HG02678 (cell line): ENCODE data around the gene PJVK.
"Not testable (repeated sequence)": the region's sequence is repeated elsewhere in the genome, so short reads cannot be mapped to it uniquely, and the experiment has no call there.

Experiments
- ATAC-seq: cut with Tn5 transposase; IDR thresholded peaks from one replicate; pipeline ENCODE4 v1.9.1; 2021; ENCODE audit warnings: mild to moderate bottlenecking, moderate library complexity; ENCODE audit not compliant: unreplicated experiment

Gene PJVK

DNA sequence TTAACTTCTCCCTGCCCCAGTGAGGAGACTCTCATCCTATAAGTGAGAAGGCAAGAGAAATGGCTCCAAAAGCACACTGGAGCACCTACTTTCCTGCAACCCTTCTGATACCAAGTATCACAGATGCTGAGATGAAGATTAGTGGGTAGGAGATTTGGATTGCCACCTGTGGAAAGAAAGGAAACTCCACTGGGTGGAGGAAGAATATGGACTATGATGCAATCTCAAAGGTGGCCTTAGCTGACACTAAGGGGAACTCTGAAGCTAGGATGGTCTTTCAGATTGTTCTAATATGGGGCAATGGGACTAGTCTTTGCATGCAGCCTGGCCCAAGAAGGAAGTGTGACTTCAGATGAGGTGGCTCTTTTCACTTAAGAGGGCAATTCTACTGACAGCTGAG lies 21.8 kb upstream of the PJVK start:
- no peak for ATAC-seq

DNA sequence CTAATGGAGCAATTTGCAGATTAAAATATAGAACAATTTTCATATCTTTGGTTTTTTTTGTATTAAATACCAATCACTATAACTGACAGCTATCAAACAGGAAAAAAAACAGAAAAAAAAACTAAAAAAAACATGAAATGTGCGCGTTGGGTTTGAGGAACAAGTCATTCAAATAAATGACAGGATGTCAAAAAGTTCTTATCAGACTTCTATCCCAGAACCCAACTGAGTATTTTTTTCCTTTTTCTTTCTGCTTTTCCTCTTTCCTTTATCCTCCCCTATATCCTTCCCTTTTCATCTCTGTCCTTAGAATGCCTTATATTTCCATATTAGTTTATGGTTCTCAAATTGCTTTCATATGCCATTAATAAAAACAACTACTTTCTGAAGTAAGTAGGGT lies 14.5 kb upstream of the PJVK start:
- ATAC-seq = no peak

- ATAC-seq = no peak
Measured at GRCh38 chr2:178441426-178441825, 9.8 kb upstream of the PJVK start.

DNA sequence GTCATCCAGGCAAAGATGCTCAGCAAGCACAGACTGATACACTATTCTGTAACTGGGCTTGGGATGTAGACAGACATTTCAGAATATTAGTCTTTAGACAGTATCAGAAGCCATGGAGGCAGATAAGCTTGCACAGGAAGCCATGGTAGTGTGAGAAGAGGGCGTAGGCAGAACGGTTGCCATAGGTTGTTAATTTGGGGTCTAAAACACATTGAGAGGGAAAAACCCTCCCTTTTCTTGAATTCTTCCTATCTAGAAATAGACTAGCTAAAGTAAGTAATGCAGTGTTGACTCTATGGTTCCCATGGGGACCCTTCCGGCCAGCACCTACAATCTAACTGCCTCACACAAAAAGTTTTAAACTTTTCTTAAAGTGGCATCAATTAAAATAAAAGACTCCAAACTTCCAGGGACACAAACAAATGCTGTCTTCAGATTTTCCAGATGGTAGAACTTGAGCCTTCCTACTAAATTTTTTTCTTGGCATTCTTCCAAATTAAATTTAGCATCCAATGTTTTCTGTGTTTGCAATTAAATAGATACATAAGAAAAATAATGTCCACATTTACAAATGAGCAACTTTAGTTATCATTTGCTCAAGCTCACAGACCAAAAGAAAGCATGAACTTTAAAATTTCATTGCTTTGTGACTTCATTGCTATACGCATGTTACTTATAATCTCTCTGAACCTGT lies 2.1 kb upstream of the PJVK start:
- ATAC-seq = no peak

DNA sequence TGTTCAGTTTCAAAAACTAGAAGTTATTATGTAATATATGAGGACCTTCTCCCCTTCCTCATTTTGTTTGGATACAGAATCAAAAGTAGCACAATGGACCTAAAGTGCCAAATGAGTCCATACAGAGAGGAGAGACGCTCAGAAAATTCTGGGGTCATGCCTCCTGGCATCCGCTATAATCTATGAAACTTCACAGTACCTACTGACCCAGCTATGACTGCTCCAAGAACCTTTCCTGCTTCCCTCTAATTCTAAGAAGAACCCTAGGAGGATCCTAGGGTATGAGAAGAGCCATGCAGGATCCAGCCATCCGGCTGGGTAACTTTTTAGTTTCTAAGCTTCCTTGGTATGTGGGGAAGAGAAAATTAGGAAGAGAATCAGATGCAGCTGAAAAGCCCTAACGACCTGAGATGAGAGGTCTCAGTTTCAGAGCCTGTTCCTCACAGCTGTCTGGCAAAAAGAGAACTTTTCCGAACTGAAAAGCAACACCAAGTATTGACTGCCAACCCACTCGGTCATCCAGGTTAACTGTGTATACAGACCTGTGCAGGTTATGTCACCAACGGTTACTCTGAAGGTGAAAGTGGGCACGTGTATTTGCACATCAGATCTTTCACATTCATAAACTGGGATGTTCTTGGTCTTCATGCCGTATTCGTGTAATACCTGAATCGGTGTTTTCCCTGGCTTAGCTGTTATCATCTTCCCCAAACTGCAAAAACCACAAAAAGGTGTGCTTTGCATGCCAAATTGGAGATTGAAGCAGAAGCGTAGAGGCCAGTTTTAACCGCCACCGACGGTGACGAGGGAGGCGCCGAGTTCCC lies 1.3 kb upstream of the PJVK start:
- peak; percentile 9 for ATAC-seq

DNA sequence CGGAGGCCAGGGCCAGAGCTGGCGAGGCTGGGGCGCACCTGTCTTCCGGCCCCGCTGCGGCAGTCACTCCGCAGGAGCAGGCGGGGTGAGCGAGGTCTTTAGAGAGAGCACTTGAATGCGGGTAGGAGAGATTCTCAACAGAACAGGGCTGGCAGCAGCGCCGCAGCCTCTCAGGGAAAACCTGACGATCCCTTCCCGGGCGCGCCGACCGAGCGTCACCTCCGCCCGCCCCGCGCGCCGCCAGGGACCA lies 729 bp upstream of the PJVK start:
- peak; percentile 45 for ATAC-seq

- no peak for ATAC-seq
Measured at GRCh38 chr2:178452334-178452733, 1.2 kb downstream of the PJVK start.

DNA sequence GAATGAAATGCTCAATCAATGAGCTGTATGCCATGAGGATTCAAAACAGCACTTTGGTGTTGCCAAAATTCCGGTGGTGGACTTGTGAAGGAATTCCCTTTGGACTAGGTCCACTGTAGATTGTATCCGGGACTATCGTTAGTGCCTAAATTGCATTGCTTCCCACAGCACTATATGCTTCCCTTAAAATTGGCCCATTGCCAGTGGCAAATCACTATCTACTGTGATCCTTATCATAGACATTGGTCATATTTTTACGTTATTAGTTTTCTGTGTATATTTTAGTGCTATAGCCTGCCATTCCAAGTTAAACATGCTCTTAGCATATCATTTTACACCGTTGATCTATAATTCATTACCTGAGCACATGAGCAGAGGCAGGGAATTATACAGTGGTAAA lies 1.7 kb downstream of the PJVK start:
- ATAC-seq = no peak

GRCh38 chr2:178455947-178456346 lies 4.8 kb downstream of the PJVK start:
- ATAC-seq = no peak

GRCh38 chr2:178457390-178457886 lies 6.3 kb downstream of the PJVK start:
- no peak for ATAC-seq

- no peak for ATAC-seq
Measured at GRCh38 chr2:178469219-178469849, 18.2 kb downstream of the PJVK start.

DNA sequence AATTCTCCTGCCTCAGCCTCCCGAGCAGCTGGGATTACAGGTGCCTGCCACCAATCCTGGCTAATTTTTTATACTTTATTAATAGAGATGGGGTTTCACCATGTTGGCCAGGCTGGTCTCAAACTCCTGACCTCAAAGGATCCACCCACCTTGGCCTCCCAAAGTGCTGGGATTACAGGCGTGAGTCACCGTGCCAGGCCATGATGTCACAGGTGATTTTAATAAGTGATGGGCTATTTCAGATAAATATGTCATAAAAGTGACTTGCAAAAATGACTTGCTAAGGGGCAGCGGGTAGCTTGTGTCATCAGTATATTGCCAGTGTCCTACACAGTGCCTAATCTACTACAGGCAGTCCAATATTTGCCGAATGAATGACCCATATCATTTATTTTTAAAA lies 20.1 kb downstream of the PJVK start:
- not testable (repeated sequence) for ATAC-seq

DNA sequence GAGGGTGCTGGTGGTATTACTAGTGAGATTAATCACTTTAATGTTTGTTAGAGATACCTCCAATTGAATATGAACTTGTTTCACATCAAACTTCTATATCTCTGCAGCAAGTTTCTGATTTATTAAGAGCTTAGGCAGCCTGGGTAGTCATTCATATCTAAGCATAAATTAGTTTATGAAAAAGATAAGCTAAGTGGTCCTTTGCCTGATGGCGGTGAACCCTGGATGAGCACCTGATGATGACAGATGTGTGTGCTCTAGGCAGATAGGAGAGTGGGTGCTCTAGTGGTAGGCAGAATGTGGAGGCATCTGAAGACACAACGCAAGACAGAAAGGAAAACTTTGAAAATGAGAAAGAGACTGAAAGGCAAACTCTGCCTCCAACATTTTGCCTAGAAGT lies 22.2 kb downstream of the PJVK start:
- ATAC-seq = no peak

DNA sequence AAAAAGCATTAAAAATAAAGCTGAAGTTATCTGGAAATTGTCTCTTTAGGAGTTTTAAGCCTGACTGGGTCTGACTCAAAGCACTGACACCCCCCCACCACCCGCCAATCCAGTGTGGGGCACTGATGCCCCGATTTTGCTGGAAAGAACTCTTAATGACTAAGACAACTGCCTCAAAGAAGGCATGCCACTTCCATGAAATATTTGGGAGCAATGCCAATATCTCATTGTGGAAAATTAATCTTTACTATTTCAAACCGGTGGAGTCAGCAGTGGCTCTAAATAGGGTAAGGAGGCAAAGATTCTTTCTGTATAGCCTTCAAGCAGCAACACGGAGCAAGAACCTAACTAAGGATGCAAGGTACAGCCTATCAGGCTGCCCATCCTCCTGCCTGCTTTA lies 22.8 kb downstream of the PJVK start:
- ATAC-seq = no peak

DNA sequence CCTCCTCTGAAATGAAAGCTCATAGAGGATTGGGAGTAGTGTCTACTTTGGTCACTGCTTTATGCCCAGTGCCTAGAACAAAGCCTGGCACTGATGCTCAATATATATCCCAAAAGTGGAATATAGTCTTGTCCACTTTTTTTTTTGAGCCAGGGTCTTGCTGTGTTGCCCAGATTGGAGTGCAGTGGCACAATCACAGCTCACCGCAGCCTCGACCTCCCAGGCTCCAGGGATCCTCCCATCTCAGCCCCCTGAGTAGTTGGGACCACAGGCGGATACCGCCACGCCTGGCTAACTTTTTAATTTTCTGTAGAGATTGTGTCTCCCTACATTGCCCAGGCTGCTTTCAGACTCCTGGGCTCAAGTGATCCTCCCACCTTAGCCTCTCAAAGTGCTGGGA lies 23.4 kb downstream of the PJVK start:
- ATAC-seq = no peak

DNA sequence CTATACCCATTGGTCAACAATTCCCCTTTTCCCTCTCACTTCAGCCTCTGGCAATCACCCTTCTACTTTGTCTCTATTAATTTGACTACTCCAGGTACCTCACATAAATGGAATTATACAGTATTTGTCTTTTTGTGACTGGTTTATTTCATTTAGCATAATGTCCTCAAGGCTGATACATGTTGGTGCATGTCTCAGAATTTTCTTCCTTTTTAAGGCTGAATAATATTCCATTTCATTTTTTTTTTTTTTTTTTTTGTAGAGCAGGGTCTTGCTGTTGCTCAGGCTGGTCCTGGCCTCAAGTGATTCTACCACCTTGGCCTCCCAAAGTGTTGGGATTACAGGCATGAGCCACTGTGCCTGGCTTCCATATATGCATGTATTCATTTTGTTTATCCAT lies 25.3 kb downstream of the PJVK start:
- no peak for ATAC-seq

- no peak for ATAC-seq
Measured at GRCh38 chr2:178477443-178478129, 26.4 kb downstream of the PJVK start.

DNA sequence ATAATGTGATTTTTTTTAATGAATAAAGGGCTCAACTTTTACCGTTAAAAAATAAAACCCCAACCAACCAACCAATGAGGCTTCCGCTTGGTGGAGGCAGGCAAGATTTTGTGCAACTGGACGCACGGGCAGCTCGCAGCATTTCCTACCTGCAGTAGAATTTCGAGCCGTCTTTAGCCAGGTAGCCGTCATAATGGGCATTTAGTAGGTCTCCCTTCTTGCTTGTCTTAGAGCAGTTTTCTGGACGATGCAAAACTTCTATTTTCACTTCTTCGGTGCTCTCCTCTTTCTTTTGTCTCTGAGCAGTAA lies 26.9 kb downstream of the PJVK start:
- ATAC-seq = peak; percentile 3

GRCh38 chr2:178478439-178479274 lies 27.5 kb downstream of the PJVK start, which contains the start of gene FKBP7:
TSS of gene FKBP7 (minus strand) at chr2:178478600. CDS start at chr2:178478499, 101 bp downstream.
- ATAC-seq = peak; percentile 46

DNA sequence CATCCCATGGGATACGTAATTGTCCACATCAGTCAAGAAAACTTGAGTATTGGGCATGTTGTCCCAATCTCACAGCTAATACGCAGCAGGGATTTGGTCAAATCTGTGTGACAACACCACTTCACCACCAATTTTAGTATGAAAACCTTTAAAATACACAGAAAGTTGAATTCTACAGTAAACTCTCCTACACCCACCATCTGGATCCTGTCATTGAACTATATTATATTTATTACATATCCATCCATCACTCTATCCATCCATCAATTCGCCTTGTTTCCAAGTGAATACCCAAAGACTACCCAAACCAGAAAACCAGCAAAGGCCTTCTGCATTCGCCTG lies 28.1 kb downstream of the PJVK start:
- ATAC-seq = no peak

DNA sequence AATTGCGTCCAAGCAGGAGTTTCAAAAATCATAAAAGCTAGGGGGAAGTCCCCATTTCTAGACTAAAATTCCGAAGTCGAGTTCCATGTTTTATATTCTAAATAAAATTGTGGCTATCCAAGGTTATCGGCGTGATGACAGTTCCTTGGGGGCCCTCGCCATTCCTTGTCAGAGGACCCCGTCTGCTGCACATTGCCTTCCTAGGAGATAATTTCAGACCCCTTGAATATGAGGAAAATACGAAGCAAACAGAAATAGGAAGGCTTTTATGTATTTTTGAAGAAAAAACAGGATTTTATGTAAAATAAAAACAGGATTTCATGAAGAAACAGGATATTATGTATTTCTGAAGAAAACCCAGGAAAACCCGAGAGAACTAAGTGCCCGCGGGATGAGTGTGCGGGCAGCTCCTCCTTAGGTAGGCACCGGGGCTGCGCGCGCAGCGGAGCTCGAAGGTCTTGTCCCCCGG lies 28.6 kb downstream of the PJVK start:
- ATAC-seq = no peak
